ENCODE measurements around the gene CRTC3. TPM values are rescaled to one million over a fixed set of nuclear protein-coding genes. Genes with fewer than 3 reads are reported as not detected.

Gene CRTC3
- total and polyA plus RNA-seq, 2 of the 13 experiments (the other 11 are each of a cell fraction or from before 2014, with no cell fraction given) = 8.4 to 11.8 TPM

DNA sequence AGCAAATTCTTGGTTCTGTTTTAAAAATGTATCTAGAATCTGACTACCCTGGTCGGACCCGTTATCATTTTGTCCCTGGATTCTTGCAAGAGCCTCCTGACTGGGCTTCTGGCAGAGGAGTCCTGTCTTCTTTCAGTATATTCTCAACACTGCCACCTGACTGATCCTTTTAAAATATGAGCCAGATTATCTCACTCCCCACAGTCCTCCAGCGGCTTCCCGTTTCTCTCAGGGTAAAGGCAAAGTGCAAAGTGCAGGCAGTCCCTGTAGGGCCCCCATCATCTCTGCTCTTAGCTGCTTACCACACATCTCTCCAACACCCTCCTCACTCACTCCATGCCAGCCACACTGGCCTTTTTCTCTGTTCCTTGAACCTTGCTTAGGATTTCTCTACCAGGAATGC lies 28.4 kb downstream of the CRTC3 start:
- H2AFZ ChIP-seq (ENCODE audit: low read length) = no peak overlapping the region
- no peaks in the 10 kb centered on the region for H3K79me2 ChIP-seq (ENCODE audit: insufficient read depth, low read length)
- H4K20me1 ChIP-seq (ENCODE audit: insufficient read depth, low read length) = no peaks in the 10 kb centered on the region
- CTCF ChIA-PET (ENCODE audit: low intra/inter-chr PET ratio, low total read pairs) = no interaction called here
- ATAC-seq = peak; percentile 98
- H3K9me3 ChIP-seq (ENCODE audit: low read length) = no peaks in the 10 kb centered on the region
- H3K27me3 ChIP-seq (ENCODE audit: control insufficient read depth in 1 of 2, insufficient read depth in 2 of 2, low read length in 2 of 2) = no peaks in the 10 kb centered on the region
- no TSS peak for BruUV-seq (replicated peaks)
- intact Hi-C loops (cut with micrococcal nuclease; ENCODE audit: unreplicated experiment) (no loop called here), in situ Hi-C loops (cut with HindIII; ENCODE audit: extremely low pct_ligation_motif_present, low pct_unique_long_range_greater_than_20kb) (no loop called here)
- FAIRE-seq = peak; percentile 96
- POLR2A ChIA-PET = interaction anchor here (0.6 kb wide), 1 partner anchor 18 kb away, joined by 3 read pairs; no protein-coding TSS in a partner anchor
- H3K27ac ChIP-seq (ENCODE audit: extremely low read length, insufficient read depth, low read length) = peak overlapping the region; percentile 72
- peaks cover 67% of the 10 kb centered on the region for H3K4me1 ChIP-seq (ENCODE audit: insufficient read depth, low read length)
- WGBS (ENCODE audit: low lambda C conversion rate) = 1% methylated on average over 4 of the region's 4 CpGs
- H3K9ac ChIP-seq (ENCODE audit: insufficient read depth, low read depth, low read length) = peak overlapping the region; percentile 15
- peak overlapping the region; percentile 62 for H3K4me2 ChIP-seq (ENCODE audit: low read depth, low read length)
- H3K4me3 ChIP-seq (replicated peaks in 1 of 3; ENCODE audit: insufficient read depth in 1 of 3, low read depth in 2 of 3, low read length in 3 of 3) = peak overlapping the region in 2 of 3 experiments; percentile 10 to 16; a peak in 2 of 6 replicates
- peak; percentile 84 for DNase-seq (ENCODE audit: low spot score)
- no peaks in the 10 kb centered on the region for H3K36me3 ChIP-seq (replicated peaks in 1 of 2; ENCODE audit: control insufficient read depth in 1 of 2, insufficient read depth in 2 of 2, low read length in 2 of 2)
- TF ChIP-seq DPF2 (CRISPR knock-in tag; IDR thresholded peaks at IDR 0.05; ENCODE audit: borderline replicate concordance, low read depth) (peak; percentile 75; the same call in 1 of the 2 replicates), PAXIP1 (CRISPR knock-in tag; conservative IDR thresholded peaks at IDR 0.05) (peak; percentile 96), ZNF501 (CRISPR knock-in tag; IDR thresholded peaks at IDR 0.05) (0 out of 2 replicates have a peak, but pooled peaks have one; percentile 45), ZSCAN20 (CRISPR knock-in tag; IDR thresholded peaks at IDR 0.05; ENCODE audit: borderline replicate concordance) (no peak), ZNF512B (CRISPR knock-in tag; IDR thresholded peaks at IDR 0.05; ENCODE audit: borderline replicate concordance) (peak; percentile 65; the same call in 1 of the 2 replicates), ARID5B (CRISPR knock-in tag; IDR thresholded peaks at IDR 0.05) (peak; percentile 82), TEAD3 (CRISPR knock-in tag; optimal IDR thresholded peaks at IDR 0.05; ENCODE audit: borderline replicate concordance) (peak; percentile 47), ZBTB8A (CRISPR knock-in tag; IDR thresholded peaks at IDR 0.05; ENCODE audit: borderline replicate concordance, low read depth) (no peak), KAT8 (CRISPR knock-in tag; IDR thresholded peaks at IDR 0.05) (0 out of 2 replicates have a peak, but pooled peaks have one; percentile 38), FIP1L1 (IDR thresholded peaks at IDR 0.05; ENCODE audit: borderline replicate concordance, insufficient read depth, low read depth, low read length) (no peak), ZFP37 (CRISPR knock-in tag; IDR thresholded peaks at IDR 0.05; ENCODE audit: borderline replicate concordance) (peak; percentile 35; the same call in 1 of the 2 replicates), ZFY (CRISPR knock-in tag; IDR thresholded peaks at IDR 0.05) (0 out of 2 replicates have a peak, but pooled peaks have one; percentile 23), MXD3 (CRISPR knock-in tag; IDR thresholded peaks at IDR 0.05) (no peak)
